ENCODE data around the gene CABLES2.
A peak's percentile ranks its signal among the peaks of the same experiment; 100 is the strongest.

CABLES2 gene

GRCh38 chr20:62407221-62407992, at the start of gene CABLES2:
Gene CABLES2 (minus strand): TSS chr20:62407285. CDS start chr20:62407276, 9 bp downstream.
- DNase-seq (ENCODE audit: low read depth), result peak; percentile 89

- no peak for DNase-seq (ENCODE audit: low read depth)
These were observed 48.8 kb upstream of the CABLES2 start for GRCh38 chr20:62455929-62456328.

GRCh38 chr20:62454904-62455636, 48.0 kb upstream of the CABLES2 start:
- DNase-seq (ENCODE audit: low read depth), result no peak

GRCh38 chr20:62453186-62453808, 46.2 kb upstream of the CABLES2 start:
- DNase-seq (ENCODE audit: low read depth), result no peak

GRCh38 chr20:62452475-62453095, 45.5 kb upstream of the CABLES2 start:
- DNase-seq (ENCODE audit: low read depth), result no peak

- no peak for DNase-seq (ENCODE audit: low read depth)
These were observed 44.9 kb upstream of the CABLES2 start for GRCh38 chr20:62451970-62452369.

GRCh38 chr20:62451156-62451767, 44.2 kb upstream of the CABLES2 start:
- no peak for DNase-seq (ENCODE audit: low read depth)

- DNase-seq (ENCODE audit: low read depth), result no peak
These were observed 43.0 kb upstream of the CABLES2 start for GRCh38 chr20:62449951-62450691.

GRCh38 chr20:62448788-62449187, 41.7 kb upstream of the CABLES2 start:
- DNase-seq (ENCODE audit: low read depth), result no peak

- no peak for DNase-seq (ENCODE audit: low read depth)
These were observed 41.0 kb upstream of the CABLES2 start for GRCh38 chr20:62448038-62448437.

- DNase-seq (ENCODE audit: low read depth), result no peak
These were observed 40.1 kb upstream of the CABLES2 start for GRCh38 chr20:62446888-62447869.

GRCh38 chr20:62446481-62446880, 39.4 kb upstream of the CABLES2 start:
- DNase-seq (ENCODE audit: low read depth), result no peak

GRCh38 chr20:62445553-62446340, 38.7 kb upstream of the CABLES2 start:
- DNase-seq (ENCODE audit: low read depth), result no peak

- no peak for DNase-seq (ENCODE audit: low read depth)
These were observed 37.2 kb upstream of the CABLES2 start for GRCh38 chr20:62444286-62444685.

- DNase-seq (ENCODE audit: low read depth), result no peak
These were observed 35.0 kb upstream of the CABLES2 start for GRCh38 chr20:62441987-62442539.

GRCh38 chr20:62439218-62439617, 32.1 kb upstream of the CABLES2 start:
- no peak for DNase-seq (ENCODE audit: low read depth)

- no peak for DNase-seq (ENCODE audit: low read depth)
These were observed 30.8 kb upstream of the CABLES2 start for GRCh38 chr20:62437927-62438326.

- no peak for DNase-seq (ENCODE audit: low read depth)
These were observed 30.4 kb upstream of the CABLES2 start for GRCh38 chr20:62437496-62437895.

GRCh38 chr20:62436692-62437091, 29.6 kb upstream of the CABLES2 start:
- DNase-seq (ENCODE audit: low read depth), result no peak

Measured in amniotic epithelial cell (primary cell).